ENCODE data around the gene NCL. TPM values are rescaled to one million over a fixed set of nuclear protein-coding genes. Genes with fewer than 3 reads are reported as not detected.
A peak's percentile ranks its signal among the peaks of the same experiment; 100 is the strongest.

NCL gene
- total and polyA plus RNA-seq, 2 of the 13 experiments (the other 11 are each of a cell fraction or from before 2014, with no cell fraction given) = 105 to 779 TPM

GRCh38 chr2:231464576-231465540 lies 574 bp upstream of the NCL start (continued):
- peak; percentile 86; the same call in 1 of the 2 replicates for TF ChIP-seq GTF3A (CRISPR knock-in tag; conservative IDR thresholded peaks at IDR 0.05)
- TF ChIP-seq KLF12 (CRISPR knock-in tag; IDR thresholded peaks at IDR 0.05; ENCODE audit: borderline replicate concordance) = peak; percentile 83
- peak; percentile 86 for TF ChIP-seq ZNF543 (CRISPR knock-in tag; IDR thresholded peaks at IDR 0.05)
- TF ChIP-seq PATZ1 (CRISPR knock-in tag; IDR thresholded peaks at IDR 0.05) = peak; percentile 83
- TF ChIP-seq NFIC (IDR thresholded peaks at IDR 0.05; ENCODE audit: low read length) = no peak
- peak; percentile 86 for TF ChIP-seq WIZ (CRISPR knock-in tag; IDR thresholded peaks at IDR 0.05)
- TF ChIP-seq SRSF4 (IDR thresholded peaks at IDR 0.05; ENCODE audit: low read depth, low read length, poor library complexity, severe bottlenecking) = no peak
- no peak for TF ChIP-seq ZNF644 (CRISPR knock-in tag; IDR thresholded peaks at IDR 0.05; ENCODE audit: low read depth)
- TF ChIP-seq TRAFD1 (CRISPR knock-in tag; IDR thresholded peaks at IDR 0.05; ENCODE audit: borderline replicate concordance) = 0 out of 2 replicates have a peak, but pooled peaks have one; percentile 26
- no peak; the same call in none of the 2 replicates for TF ChIP-seq SP2 (CRISPR knock-in tag; IDR thresholded peaks at IDR 0.05)
- TF ChIP-seq ZNF3 (CRISPR knock-in tag; IDR thresholded peaks at IDR 0.05) = no peak
- 0 out of 2 replicates have a peak, but pooled peaks have one; percentile 18 for TF ChIP-seq ZHX1 (CRISPR knock-in tag; IDR thresholded peaks at IDR 0.05; ENCODE audit: low read depth)
- peak; percentile 14; the same call in 1 of the 2 replicates for TF ChIP-seq KAT7 (CRISPR knock-in tag; IDR thresholded peaks at IDR 0.05; ENCODE audit: borderline replicate concordance)
- TF ChIP-seq CEBPB (IDR thresholded peaks at IDR 0.05; ENCODE audit: borderline replicate concordance, low read depth, low read length) = 0 out of 2 replicates have a peak, but pooled peaks have one; percentile 8

All from HepG2 (cell line).